Neural cell (in vitro differentiated cells): ENCODE results near the gene SPECC1L.

Experiments used
- CTCF ChIP-seq: fragments of 450-650 bp; IDR thresholded peaks from 2 replicates; pipeline ENCODE4 v1.5.1; 2014; ENCODE audit warnings: antibody characterized with exemption, mild to moderate bottlenecking, moderate library complexity; ENCODE audit not compliant: poor library complexity, severe bottlenecking
- EP300 ChIP-seq: fragments of 450-650 bp; conservative IDR thresholded peaks from 2 replicates; pipeline ENCODE4 v1.6.1; 2014; ENCODE audit warnings: antibody characterized with exemption, mild to moderate bottlenecking, moderate library complexity; ENCODE audit not compliant: poor library complexity, severe bottlenecking
- EZH2 ChIP-seq: fragments of 200-600, 300-800 bp; shearing (Covaris generic), sonication (generic); IDR thresholded peaks from 2 replicates; pipeline ENCODE4 v1.6.1; 2014; ENCODE audit warnings: antibody characterized with exemption, low read length, borderline replicate concordance, mild to moderate bottlenecking; ENCODE audit not compliant: insufficient read depth, poor library complexity, severe bottlenecking
- REST ChIP-seq: IDR thresholded peaks from 2 replicates; pipeline ENCODE4 v1.6.1; 2012; ENCODE audit warnings: borderline replicate concordance
- SMC3 ChIP-seq: fragments of 450-650 bp; conservative IDR thresholded peaks from 2 replicates; pipeline ENCODE4 v1.6.1; 2014; ENCODE audit warnings: antibody characterized with exemption, mild to moderate bottlenecking, moderate library complexity; ENCODE audit not compliant: poor library complexity

GRCh38 chr22:24321999-24322398, 51.4 kb downstream of the SPECC1L start:
- TF ChIP-seq CTCF, result no peak
- no peak for TF ChIP-seq REST
- no peak for TF ChIP-seq SMC3
- no peak for TF ChIP-seq EP300
- TF ChIP-seq EZH2, result no peak
